ENCODE measurements around the gene MSMB.
"Not testable (repeated sequence)": the region's sequence is repeated elsewhere in the genome, so short reads cannot be mapped to it uniquely, and the experiment has no call there.

Gene MSMB

GRCh38 chr10:46005383-46005782, 40.7 kb downstream of the MSMB start:
- no peak for DNase-seq

DNA sequence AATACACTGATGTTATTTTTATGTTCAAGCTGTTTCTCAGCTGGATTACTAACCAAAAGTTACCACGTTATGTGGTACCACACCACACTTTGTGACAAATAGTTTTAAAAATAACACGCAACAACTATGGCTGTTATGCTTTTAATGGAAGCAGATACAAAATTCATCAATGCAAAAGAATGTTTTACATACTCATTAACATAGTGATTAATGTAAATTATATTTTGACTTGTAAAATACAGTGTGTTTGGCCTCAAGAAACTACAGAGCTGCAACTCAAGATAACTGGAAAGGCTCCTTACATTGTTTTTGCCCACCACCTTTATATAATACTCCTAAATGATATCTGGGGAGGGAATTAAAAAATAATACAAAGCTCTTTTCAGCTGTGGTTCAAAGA, 41.1 kb downstream of the MSMB start:
- DNase-seq: no peak

DNA sequence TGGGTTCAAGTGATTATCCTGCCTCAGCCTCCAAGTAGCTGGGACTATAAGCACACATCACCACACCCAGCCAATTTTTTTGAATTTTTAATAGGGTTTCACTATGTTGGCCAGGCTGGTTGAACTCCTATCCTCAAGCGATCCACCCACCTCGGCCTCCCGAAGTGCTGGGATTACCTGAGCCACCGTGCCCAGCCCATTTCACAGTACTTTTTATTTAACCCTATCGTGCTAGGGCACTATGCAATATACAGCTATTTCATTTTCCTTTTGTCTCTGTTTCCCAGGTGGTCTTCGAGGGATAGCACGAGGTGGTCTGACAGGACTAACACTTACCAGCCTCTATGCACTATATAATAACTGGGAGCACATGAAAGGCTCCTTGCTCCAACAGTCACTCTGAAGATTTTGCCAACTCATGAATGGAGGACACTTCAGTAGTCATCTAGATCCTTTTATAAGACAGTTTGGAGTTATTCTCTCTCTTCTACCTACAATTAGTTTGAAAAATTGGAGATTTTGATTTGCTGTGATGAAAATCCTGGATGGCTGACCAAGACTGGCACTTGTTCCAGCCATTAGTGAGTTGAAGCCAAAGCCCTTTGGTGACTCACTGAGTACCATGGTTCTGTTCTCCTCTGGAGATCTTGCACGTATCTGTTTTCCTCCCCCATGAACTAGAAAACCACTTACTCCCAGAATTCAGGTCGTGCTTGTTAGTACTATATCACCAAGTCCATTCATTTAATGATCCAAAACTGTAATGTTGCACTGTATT, 43.0 kb downstream of the MSMB start:
- no peak for DNase-seq

DNA sequence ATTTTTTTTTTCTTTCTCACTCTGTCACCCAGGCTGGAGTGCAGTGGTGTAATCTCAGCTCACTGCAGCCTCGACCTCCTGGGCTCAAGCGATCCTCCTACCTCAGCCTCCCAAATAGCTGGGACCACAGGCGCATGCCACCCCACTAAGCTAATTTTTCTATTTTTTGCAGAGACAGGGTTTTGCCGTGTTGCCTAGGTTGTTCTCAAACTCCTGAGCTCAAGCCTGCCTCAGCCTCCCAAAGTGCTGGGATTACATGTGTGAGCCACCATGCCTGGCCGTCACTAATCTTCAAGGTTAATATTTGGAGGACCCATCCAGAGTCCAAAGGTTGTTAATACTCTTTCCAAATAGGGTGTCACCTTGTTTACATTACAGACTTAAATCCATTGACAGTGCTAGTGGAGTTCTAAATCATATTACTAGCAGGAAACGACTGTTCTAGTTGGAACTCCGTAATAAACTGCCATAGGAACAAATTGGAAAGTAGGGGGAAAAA, 43.8 kb downstream of the MSMB start:
- DNase-seq: not testable (repeated sequence)

GRCh38 chr10:46001187-46001756, 44.8 kb downstream of the MSMB start:
- no peak for DNase-seq

- DNase-seq: no peak
Observed at GRCh38 chr10:46000538-46000937, 45.5 kb downstream of the MSMB start.

DNA sequence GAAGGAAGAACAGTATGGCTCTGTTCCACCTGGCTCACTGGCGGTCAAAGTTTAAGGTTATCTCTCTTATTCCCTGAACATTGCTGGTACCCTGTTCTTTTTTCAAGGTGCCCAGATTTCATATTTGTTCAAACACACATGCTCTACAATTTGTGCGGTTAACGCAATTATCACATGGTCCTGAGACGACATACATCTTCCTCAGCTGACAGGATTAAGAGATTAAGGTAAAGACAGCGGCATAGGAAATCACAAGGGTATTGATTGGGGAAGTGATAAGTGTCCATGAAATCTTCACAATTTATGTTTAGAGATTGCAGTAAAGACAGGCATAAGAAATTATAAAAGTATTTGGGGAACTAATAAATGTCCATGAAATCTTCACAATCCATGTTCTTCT, 46.1 kb downstream of the MSMB start:
- not testable (repeated sequence) for DNase-seq

- DNase-seq: no peak
Observed at GRCh38 chr10:45997994-45998763, 47.9 kb downstream of the MSMB start.

DNA sequence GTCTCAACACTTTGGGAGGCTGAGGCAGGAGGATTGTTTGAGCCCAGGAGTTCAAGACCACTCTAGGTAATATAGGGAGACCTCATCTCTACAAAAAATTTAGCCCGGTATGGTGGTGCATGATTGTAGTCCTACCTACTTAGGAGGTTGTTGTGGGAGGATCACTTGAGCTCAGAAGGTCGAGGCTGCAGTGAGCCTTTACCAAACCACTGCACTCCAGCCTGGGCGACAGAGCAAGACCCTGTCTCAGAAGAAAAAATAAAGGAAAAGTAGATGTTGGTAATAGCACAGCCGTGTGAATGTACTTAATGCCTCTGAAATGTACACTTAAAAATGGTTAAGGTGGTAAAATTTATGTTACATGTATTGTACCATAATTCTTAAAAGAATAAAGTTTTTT, 48.5 kb downstream of the MSMB start:
- no peak for DNase-seq

GRCh38 chr10:45985590-45985989, 60.5 kb downstream of the MSMB start:
- not testable (repeated sequence) for DNase-seq

DNA sequence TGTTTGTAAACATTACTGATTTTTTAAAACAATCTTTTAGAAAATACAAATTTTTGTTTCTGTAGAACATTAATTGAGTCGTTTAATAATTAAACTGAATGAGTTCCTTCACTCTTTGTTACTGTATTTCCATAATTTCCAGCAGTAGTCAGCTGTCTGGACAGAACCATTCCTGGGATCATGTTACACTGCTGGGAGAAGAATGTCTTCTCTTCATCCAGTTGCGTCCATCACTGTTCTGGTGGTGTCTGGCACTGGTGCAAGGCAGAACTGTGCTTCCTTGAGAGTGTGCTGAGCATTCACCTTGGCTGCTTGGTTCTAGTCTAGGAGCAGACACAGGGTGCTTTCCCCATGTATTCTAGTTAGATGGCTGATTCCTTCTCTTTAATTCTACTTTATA, 61.6 kb downstream of the MSMB start:
- DNase-seq: not testable (repeated sequence)

GRCh38 chr10:45983538-45984186, 62.4 kb downstream of the MSMB start:
- peak in 4 of 14 donors; percentile 0 to 4 (median 1) for DNase-seq
